GM18505 (cell line): ENCODE results near the gene IGIP.

Source experiments
- ATAC-seq: cut with Tn5 transposase; IDR thresholded peaks from one replicate; pipeline ENCODE4 v1.9.1; 2021; ENCODE audit not compliant: unreplicated experiment
- POLR2A ChIP-seq: IDR thresholded peaks from 4 replicates; pipeline ENCODE4 v1.6.1; 2011; ENCODE audit warnings: borderline replicate concordance; ENCODE audit not compliant: insufficient read depth, insufficient read length; ENCODE audit errors: extremely low read depth

IGIP gene

GRCh38 chr5:140136624-140137023 is 10.9 kb downstream of the IGIP start:
- TF ChIP-seq POLR2A: no peak
- ATAC-seq: no peak

- no peak for TF ChIP-seq POLR2A
- no peak for ATAC-seq
These were observed 14.7 kb downstream of the IGIP start for GRCh38 chr5:140140435-140140834.

GRCh38 chr5:140141241-140141640 is 15.5 kb downstream of the IGIP start:
- ATAC-seq: no peak
- no peak for TF ChIP-seq POLR2A

- no peak for TF ChIP-seq POLR2A
- ATAC-seq: no peak
These were observed 16.5 kb downstream of the IGIP start for GRCh38 chr5:140142246-140142645.

- TF ChIP-seq POLR2A: no peak
- no peak for ATAC-seq
These were observed 17.1 kb downstream of the IGIP start for GRCh38 chr5:140142856-140143255.

GRCh38 chr5:140143521-140144258 is 18.0 kb downstream of the IGIP start:
- TF ChIP-seq POLR2A: no peak
- ATAC-seq: peak; percentile 19

- ATAC-seq: no peak
- no peak for TF ChIP-seq POLR2A
These were observed 19.5 kb downstream of the IGIP start for GRCh38 chr5:140145256-140145655.

- peak; percentile 59 for ATAC-seq
- no peak for TF ChIP-seq POLR2A
These were observed 20.2 kb downstream of the IGIP start for GRCh38 chr5:140145818-140146522.

GRCh38 chr5:140146523-140146842 is 20.7 kb downstream of the IGIP start:
- no peak for TF ChIP-seq POLR2A
- ATAC-seq: no peak

- TF ChIP-seq POLR2A: no peak
These were observed 21.7 kb downstream of the IGIP start for GRCh38 chr5:140147460-140147859.

GRCh38 chr5:140148508-140148907 is 22.8 kb downstream of the IGIP start:
- ATAC-seq: no peak

More at GRCh38 chr5:140147460-140147859, 21.7 kb downstream of the IGIP start:
- ATAC-seq: no peak

GRCh38 chr5:140150201-140150600 is 24.5 kb downstream of the IGIP start:
- ATAC-seq: no peak
- no peak for TF ChIP-seq POLR2A

More at GRCh38 chr5:140148508-140148907, 22.8 kb downstream of the IGIP start:
- TF ChIP-seq POLR2A: no peak

- TF ChIP-seq POLR2A: no peak
- ATAC-seq: no peak
These were observed 25.6 kb downstream of the IGIP start for GRCh38 chr5:140151144-140152021.
